Smooth muscle cell (in vitro differentiated cells): Measurements from ENCODE around the gene GMCL1. TPM values are rescaled to one million over a fixed set of nuclear protein-coding genes. Genes with fewer than 3 reads are reported as not detected.

ENCODE experiments used
- DNase-seq: peaks from one replicate; lab custom pipeline; 2025; ENCODE audit not compliant: unreplicated experiment; lab: John Stamatoyannopoulos, UW
- H2AFZ ChIP-seq: fragments of 200-600 bp; sonication (generic); 2 replicates; pipeline ENCODE4 v1.6.0; 2016; ENCODE audit warnings: antibody characterized with exemption, low read depth, mild to moderate bottlenecking
- H3F3A ChIP-seq: fragments of 200-600 bp; sonication (generic); 2 replicates; pipeline ENCODE4 v1.6.0; 2017; ENCODE audit warnings: antibody characterized with exemption, low read depth
- H3K27ac ChIP-seq: fragments of 200-600 bp; sonication (generic); 2 replicates; pipeline ENCODE4 v1.5.1; 2016; ENCODE audit warnings: low read depth, mild to moderate bottlenecking
- H3K27me3 ChIP-seq: fragments of 200-600 bp; sonication (generic); 2 replicates; pipeline ENCODE4 v1.6.1; 2016; ENCODE audit warnings: low read depth, mild to moderate bottlenecking
- H3K36me3 ChIP-seq: fragments of 200-600 bp; sonication (generic); 2 replicates; pipeline ENCODE4 v1.5.1; 2016; ENCODE audit warnings: low read depth
- H3K4me1 ChIP-seq: fragments of 200-600 bp; sonication (generic); 2 replicates; pipeline ENCODE4 v1.5.1; 2016; ENCODE audit warnings: low read depth
- H3K4me2 ChIP-seq: fragments of 200-600 bp; sonication (generic); 2 replicates; pipeline ENCODE4 v1.6.0; 2016; ENCODE audit warnings: mild to moderate bottlenecking
- H3K4me3 ChIP-seq: fragments of 200-600 bp; sonication (generic); 2 replicates; pipeline ENCODE4 v1.5.1; 2016; ENCODE audit warnings: mild to moderate bottlenecking
- H3K79me2 ChIP-seq: fragments of 200-600 bp; sonication (generic); 2 replicates; pipeline ENCODE4 v1.6.0; 2016; ENCODE audit warnings: low read depth, mild to moderate bottlenecking
- H3K9ac ChIP-seq: fragments of 200-600 bp; sonication (generic); 2 replicates; pipeline ENCODE4 v1.6.0; 2016; ENCODE audit warnings: low read depth
- H3K9me3 ChIP-seq: fragments of 200-600 bp; sonication (generic); replicated peaks from 2 replicates; pipeline ENCODE4 v1.5.1; 2016; ENCODE audit warnings: low read depth
- H4K20me1 ChIP-seq: fragments of 200-600 bp; sonication (generic); 2 replicates; pipeline ENCODE4 v1.6.0; 2016; ENCODE audit warnings: low read depth
- WGBS: methylation state at CpG from one replicate; pipeline ENCODE4 v1.1.7; 2016; ENCODE audit warnings: low lambda C conversion rate; 5-methylcytosine and 5-hydroxymethylcytosine counted together
- polyA plus RNA-seq: library from polyadenylated mRNA; unstranded; fragments of >200 nt; fragmentation: Nextera tagmentation; extraction: Ambion mirVana; gene quantifications from 2 replicates; pipeline ENCODE4 v1.2.1, GENCODE V29; 2016
- total RNA-seq: library from RNA; depleted of rRNA; stranded (reverse); fragments of >200 nt; gene quantifications from 2 replicates; pipeline ENCODE4 v1.2.3, GENCODE V29; 2014
- TF ChIP-seq, protein P1 (sequence below): fragments of 200-600 bp; sonication (generic); IDR thresholded peaks from 2 replicates; pipeline ENCODE4 v1.5.1; 2017; ENCODE audit warnings: borderline replicate concordance, mild to moderate bottlenecking, antibody characterized with exemption; ENCODE audit not compliant: insufficient read depth, poor library complexity, severe bottlenecking

Gene GMCL1
- total and polyA plus RNA-seq, 2 experiments from 2014 or later, result 10.4 to 10.6 TPM

DNA sequence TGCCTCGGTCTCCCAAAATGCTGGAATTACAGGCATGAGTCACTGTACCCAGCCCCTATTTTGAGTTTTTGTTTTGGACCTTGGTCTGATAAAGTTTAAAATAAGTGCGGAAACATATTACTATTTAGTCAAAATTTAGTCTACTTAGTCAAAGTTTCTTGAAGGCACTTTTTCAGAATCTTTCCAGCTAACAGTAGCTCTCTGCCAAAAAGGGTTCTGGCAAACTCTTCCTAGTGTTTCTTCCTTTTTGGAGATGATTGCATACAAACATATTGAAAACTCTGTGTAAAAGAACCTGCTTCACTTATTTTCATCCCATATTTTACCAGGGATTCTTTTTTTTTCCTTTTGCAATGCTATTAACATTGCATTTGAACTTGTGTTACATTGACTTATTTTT is 28.8 kb downstream of the GMCL1 start:
- Histone ChIP-seq H3K79me2 (no peaks in the 10 kb centered on the region), H3K27ac (no peak overlapping the region), H3K4me3 (no peak overlapping the region), H3K4me2 (no peak overlapping the region), H2AFZ (no peak overlapping the region), H3K9me3 (no peaks in the 10 kb centered on the region), H4K20me1 (no peaks in the 10 kb centered on the region), H3K9ac (no peak overlapping the region), H3F3A (no peaks in the 10 kb centered on the region), H3K4me1 (no peaks in the 10 kb centered on the region), H3K36me3 (peaks cover 3% of the 10 kb centered on the region), H3K27me3 (no peaks in the 10 kb centered on the region)
- TF ChIP-seq, protein P1, sequence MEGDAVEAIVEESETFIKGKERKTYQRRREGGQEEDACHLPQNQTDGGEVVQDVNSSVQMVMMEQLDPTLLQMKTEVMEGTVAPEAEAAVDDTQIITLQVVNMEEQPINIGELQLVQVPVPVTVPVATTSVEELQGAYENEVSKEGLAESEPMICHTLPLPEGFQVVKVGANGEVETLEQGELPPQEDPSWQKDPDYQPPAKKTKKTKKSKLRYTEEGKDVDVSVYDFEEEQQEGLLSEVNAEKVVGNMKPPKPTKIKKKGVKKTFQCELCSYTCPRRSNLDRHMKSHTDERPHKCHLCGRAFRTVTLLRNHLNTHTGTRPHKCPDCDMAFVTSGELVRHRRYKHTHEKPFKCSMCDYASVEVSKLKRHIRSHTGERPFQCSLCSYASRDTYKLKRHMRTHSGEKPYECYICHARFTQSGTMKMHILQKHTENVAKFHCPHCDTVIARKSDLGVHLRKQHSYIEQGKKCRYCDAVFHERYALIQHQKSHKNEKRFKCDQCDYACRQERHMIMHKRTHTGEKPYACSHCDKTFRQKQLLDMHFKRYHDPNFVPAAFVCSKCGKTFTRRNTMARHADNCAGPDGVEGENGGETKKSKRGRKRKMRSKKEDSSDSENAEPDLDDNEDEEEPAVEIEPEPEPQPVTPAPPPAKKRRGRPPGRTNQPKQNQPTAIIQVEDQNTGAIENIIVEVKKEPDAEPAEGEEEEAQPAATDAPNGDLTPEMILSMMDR, result no peak
- 97% methylated on average over 2 of the region's 2 CpGs for WGBS
- DNase-seq, result no peak

DNA sequence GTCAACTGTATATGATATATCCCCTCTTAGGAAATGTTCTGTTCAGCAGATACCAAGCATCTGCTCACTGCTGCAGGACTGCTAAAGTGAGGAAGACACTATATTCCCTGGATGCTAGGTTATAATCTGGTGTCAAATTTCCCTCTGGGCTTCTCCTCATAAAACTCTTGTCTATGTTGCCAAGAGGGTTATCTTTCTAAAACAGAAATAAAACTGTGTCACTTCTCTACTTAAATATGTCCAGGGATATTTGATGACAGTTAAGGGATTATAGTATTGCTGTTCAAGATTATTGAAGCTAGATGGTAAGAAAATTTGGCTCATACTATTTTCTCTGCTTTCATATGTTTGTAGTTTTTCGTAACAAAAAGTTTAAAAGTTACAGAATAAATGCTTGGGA is 33.8 kb downstream of the GMCL1 start:
- WGBS, result 86% methylated on average over 1 of the region's 1 CpG
- H3K4me2 ChIP-seq, result no peak overlapping the region
- DNase-seq, result no peak

DNA sequence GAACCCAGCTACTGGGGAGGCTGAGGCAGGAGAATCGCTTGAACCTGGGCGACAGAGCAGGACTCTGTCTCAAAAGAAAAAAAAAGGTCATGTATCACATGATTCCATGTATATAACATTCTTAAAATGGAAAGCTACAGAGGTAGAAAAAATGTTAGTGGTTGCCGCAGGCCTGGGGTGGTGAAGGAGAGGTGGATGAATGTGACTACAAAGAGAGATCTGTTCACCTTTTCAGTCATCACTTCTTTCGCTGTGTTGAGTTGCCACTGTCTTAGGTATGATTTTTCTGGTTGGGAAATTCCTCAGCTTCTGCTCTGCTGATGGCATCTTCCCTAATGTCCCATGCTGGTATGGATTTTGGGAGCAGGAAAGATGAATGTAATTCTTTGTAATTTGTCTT is 59.0 kb downstream of the GMCL1 start:
- Histone ChIP-seq H2AFZ (no peak overlapping the region), H3K36me3 (no peaks in the 10 kb centered on the region), H3K4me3 (no peak overlapping the region), H4K20me1 (no peaks in the 10 kb centered on the region), H3K79me2 (no peaks in the 10 kb centered on the region), H3K4me2 (no peak overlapping the region), H3F3A (no peaks in the 10 kb centered on the region), H3K9me3 (no peaks in the 10 kb centered on the region), H3K9ac (no peak overlapping the region), H3K27me3 (no peaks in the 10 kb centered on the region), H3K4me1 (no peaks in the 10 kb centered on the region), H3K27ac (no peak overlapping the region)
- 98% methylated on average over 4 of the region's 4 CpGs for WGBS
- TF ChIP-seq, protein P1, result no peak
- DNase-seq, result no peak

More for the DNA sequence above, 33.8 kb downstream of the GMCL1 start:
- no peak overlapping the region for H3K9ac ChIP-seq
- H3F3A ChIP-seq, result no peaks in the 10 kb centered on the region
- TF ChIP-seq, protein P1, result no peak
- H3K4me1 ChIP-seq, result no peaks in the 10 kb centered on the region
- no peak overlapping the region for H3K4me3 ChIP-seq
- no peak overlapping the region for H2AFZ ChIP-seq
- H4K20me1 ChIP-seq, result no peaks in the 10 kb centered on the region
- H3K9me3 ChIP-seq, result no peaks in the 10 kb centered on the region
- H3K79me2 ChIP-seq, result no peaks in the 10 kb centered on the region
- H3K36me3 ChIP-seq, result peaks cover 17% of the 10 kb centered on the region
- no peak overlapping the region for H3K27ac ChIP-seq
- H3K27me3 ChIP-seq, result no peaks in the 10 kb centered on the region

DNA sequence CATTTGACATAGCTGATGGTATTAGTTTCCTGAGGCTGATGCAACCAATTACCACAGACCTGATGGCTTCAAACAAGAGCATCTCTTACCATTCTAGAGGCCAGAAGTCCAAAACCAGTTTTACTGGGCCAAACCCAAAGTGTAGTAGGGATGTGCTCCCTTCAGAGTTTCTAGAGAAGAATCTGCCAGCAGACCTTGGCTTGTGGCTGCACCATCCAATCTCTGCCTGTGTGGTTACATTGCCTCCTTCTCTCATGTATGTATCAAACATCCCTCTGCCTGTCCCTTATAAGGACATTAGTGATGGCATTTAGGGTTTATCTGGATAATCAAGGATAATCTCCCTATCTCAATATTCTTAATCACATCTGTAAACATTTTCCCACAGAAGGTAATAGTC is 59.8 kb downstream of the GMCL1 start:
- TF ChIP-seq, protein P1, result no peak

More for the DNA sequence above, 59.8 kb downstream of the GMCL1 start:
- peaks cover 7% of the 10 kb centered on the region for H3K79me2 ChIP-seq
- no peaks in the 10 kb centered on the region for H3K27me3 ChIP-seq
- H4K20me1 ChIP-seq, result no peaks in the 10 kb centered on the region
- H3K4me1 ChIP-seq, result no peaks in the 10 kb centered on the region
- no peaks in the 10 kb centered on the region for H3K9me3 ChIP-seq
- no peaks in the 10 kb centered on the region for H3F3A ChIP-seq
- H3K4me3 ChIP-seq, result no peak overlapping the region
- H3K27ac ChIP-seq, result no peak overlapping the region
- no peak overlapping the region for H2AFZ ChIP-seq
- no peak for DNase-seq
- H3K4me2 ChIP-seq, result no peak overlapping the region
- H3K36me3 ChIP-seq, result no peaks in the 10 kb centered on the region
- no peak overlapping the region for H3K9ac ChIP-seq
